B cell (primary cell): ENCODE measurements around the gene GALNT17. TPM values are rescaled to one million over a fixed set of nuclear protein-coding genes. Genes with fewer than 3 reads are reported as not detected.

Source experiments
- ATAC-seq: fragments of 200-7000 bp; cut with Tn5 transposase; one replicate; pipeline ENCODE4 v1.10.0; 2021; ENCODE audit warnings: low read depth, mild to moderate bottlenecking, moderate number of reproducible peaks, moderate library complexity
- CTCF ChIA-PET: fragments of 350-600 bp; sonication (Branson Sonifier 250); formaldehyde crosslinking; loops from one replicate; lab custom pipeline; 2021; ENCODE audit warnings: antibody characterized with exemption, inconsistent platforms; lab: Charles Lee
- POLR2A ChIA-PET: fragments of 350-600 bp; sonication (Branson Sonifier 250); formaldehyde crosslinking; loops from one replicate; lab custom pipeline; 2021; ENCODE audit warnings: antibody characterized with exemption; lab: Charles Lee
- DNase-seq: peaks from one replicate; pipeline ENCODE4 v3.0.0; 2013
- H2AFZ ChIP-seq: 2 replicates; pipeline ENCODE4 v1.6.1; 2012; ENCODE audit warnings: mild to moderate bottlenecking, low read depth, low read length; ENCODE audit not compliant: insufficient read depth, poor library complexity, severe bottlenecking
- H3K27ac ChIP-seq, 2 donors: 1 replicate in 1 of 2; 2 replicates in 1 of 2; pipeline ENCODE4 v1.5.1; 2012 to 2013; ENCODE audit warnings: low read length in 2 of 2, mild to moderate bottlenecking in 2 of 2, moderate library complexity in 1 of 2
- H3K27me3 ChIP-seq, 4 experiments: fragments of 200-600 bp in 1 of 4; sonication (generic) in 1 of 4; replicated peaks in 1 of 4; 1 replicate in 2 of 4; 2 replicates in 2 of 4; pipeline versions ENCODE4 v1.6.1 to v1.7.0; 2013 to 2016; ENCODE audit warnings: low read length in 3 of 4, mild to moderate bottlenecking in 2 of 4, mixed read lengths in 1 of 4, moderate library complexity in 1 of 4; ENCODE audit not compliant: insufficient read depth in 4 of 4, control insufficient read depth in 3 of 4; ENCODE audit errors: control extremely low read depth in 1 of 4
- H3K36me3 ChIP-seq, 2 experiments: replicated peaks in 1 of 2; 1 replicate in 1 of 2; 2 replicates in 1 of 2; pipeline versions ENCODE4 v1.6.1 to v1.7.1; 2013; ENCODE audit warnings: low read length in 1 of 2; ENCODE audit not compliant: insufficient read depth in 2 of 2, control insufficient read depth in 1 of 2; ENCODE audit errors: control extremely low read depth in 1 of 2, extremely low read depth in 1 of 2
- H3K4me1 ChIP-seq, 2 donors: fragments of 200-600 bp in 1 of 2; sonication (generic) in 1 of 2; 1 replicate in 1 of 2; 2 replicates in 1 of 2; pipeline versions ENCODE4 v1.5.1 to v1.6.1; 2013 to 2017; ENCODE audit warnings: low read length in 2 of 2; ENCODE audit not compliant: control insufficient read depth in 2 of 2, insufficient read depth in 2 of 2
- H3K4me2 ChIP-seq: replicated peaks from 2 replicates; pipeline ENCODE3; 2012; ENCODE audit warnings: mild to moderate bottlenecking, low read depth, low read length; ENCODE audit not compliant: poor library complexity, severe bottlenecking
- H3K4me3 ChIP-seq, 5 experiments: fragments of 200-600 bp in 1 of 5; sonication (generic) in 1 of 5; 1 replicate in 3 of 5; 2 replicates in 2 of 5; pipeline versions ENCODE4 v1.5.1 to v1.7.0; 2011 to 2016; ENCODE audit warnings: low read length in 4 of 5, mild to moderate bottlenecking in 4 of 5, low read depth in 2 of 5, control low read depth in 1 of 5, moderate library complexity in 1 of 5; ENCODE audit not compliant: insufficient read depth in 1 of 5; ENCODE audit errors: control extremely low read depth in 1 of 5, extremely low read depth in 1 of 5
- H3K79me2 ChIP-seq: fragments of 200-600 bp; sonication (generic); one replicate; pipeline ENCODE4 v1.6.0; 2016; ENCODE audit warnings: low read length; ENCODE audit not compliant: control insufficient read depth, insufficient read depth
- H3K9ac ChIP-seq: fragments of 200-600 bp; sonication (generic); 2 replicates; pipeline ENCODE4 v1.6.1; 2017; ENCODE audit warnings: mild to moderate bottlenecking, low read length, moderate library complexity
- H3K9me3 ChIP-seq, 3 donors: one replicate each; pipeline versions ENCODE4 v1.6.1 to v1.7.1; 2013; ENCODE audit warnings: low read length in 2 of 3; ENCODE audit not compliant: control insufficient read depth in 2 of 3, insufficient read depth in 1 of 3; ENCODE audit errors: control extremely low read depth in 1 of 3
- H4K20me1 ChIP-seq: 2 replicates; pipeline ENCODE4 v1.6.0; 2012; ENCODE audit warnings: mild to moderate bottlenecking, low read length; ENCODE audit not compliant: insufficient read depth, control insufficient read depth, poor library complexity, severe bottlenecking
- H3K27ac Mint-ChIP-seq: one replicate; pipeline ENCODE4 v1.8.0; 2021; ENCODE audit warnings: mixed read lengths
- H3K27me3 Mint-ChIP-seq: one replicate; pipeline ENCODE4 v1.8.0; 2021; ENCODE audit warnings: mixed read lengths
- H3K4me1 Mint-ChIP-seq: one replicate; pipeline ENCODE4 v1.8.0; 2021; ENCODE audit warnings: mixed read lengths
- H3K4me3 Mint-ChIP-seq: one replicate; pipeline ENCODE4 v1.8.0; 2021; ENCODE audit warnings: mixed read lengths
- H3K9me3 Mint-ChIP-seq: one replicate; pipeline ENCODE4 v1.8.0; 2022; ENCODE audit warnings: mixed read lengths; ENCODE audit not compliant: insufficient read depth
- EZH2 ChIP-seq: IDR thresholded peaks from 2 replicates; pipeline ENCODE4 v1.6.1; 2012; ENCODE audit warnings: borderline replicate concordance, low read depth, mild to moderate bottlenecking, moderate library complexity, low read length; ENCODE audit not compliant: insufficient read depth, poor library complexity, severe bottlenecking
- WGBS: methylation state at CpG from one replicate; pipeline ENCODE4 v1.1.5; 2013; ENCODE audit warnings: missing lambda C conversion rate; ENCODE audit not compliant: insufficient coverage; 5-methylcytosine and 5-hydroxymethylcytosine counted together
- intact Hi-C: fragments of 100-400 bp; cut with micrococcal nuclease; formaldehyde crosslinking; loops from one replicate; pipeline ENCODE4 v1.10.0; 2022
- polyA plus RNA-seq: library from polyadenylated mRNA; depleted of rRNA; stranded (reverse); fragments of >200 nt; gene quantifications from 2 replicates; pipeline ENCODE4 v1.2.3, GENCODE V29; 2012
- total RNA-seq, 2 donors: library from RNA; stranded (reverse); fragments of 120-200 nt in 1 of 2; gene quantifications; 1 replicate in 1 of 2; 2 replicates in 1 of 2; pipeline versions ENCODE4 v1.2.3 to v1.2.4, GENCODE V29; 2013 to 2022
- TF ChIP-seq, protein P1 (sequence below): fragments of 200-600 bp; IDR thresholded peaks from one replicate; pipeline ENCODE4 v1.8.0; 2022; ENCODE audit warnings: antibody characterized with exemption, mild to moderate bottlenecking

The GALNT17 gene
- total and polyA plus RNA-seq, 2 donors (not counting 1 experiment from before 2014, with no cell fraction given) = not detected

DNA sequence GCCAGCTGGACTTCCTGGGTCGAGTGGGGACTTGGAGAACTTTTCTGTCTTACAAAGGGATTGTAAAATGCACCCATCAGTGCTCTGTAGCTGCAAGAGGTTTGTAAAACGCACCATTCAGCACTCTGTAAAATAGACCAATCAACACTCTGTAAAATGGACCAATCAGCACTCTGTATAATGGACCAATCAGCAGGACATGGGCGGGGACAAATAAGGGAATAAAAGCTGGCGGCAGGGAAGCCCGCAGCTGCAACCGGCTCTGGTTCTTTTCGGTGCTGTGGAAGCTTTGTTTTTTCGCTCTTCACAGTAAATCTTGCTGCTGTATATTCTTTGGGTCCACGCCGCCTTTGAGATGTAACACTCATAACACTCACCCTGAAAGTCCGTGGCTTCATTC lies 151.9 kb downstream of the GALNT17 start:
- ATAC-seq (no peak), DNase-seq (no peak)
- Histone ChIP-seq H3K27ac (no peak overlapping the region), H3K9ac (no peak overlapping the region), H3K36me3 (no peaks in the 10 kb centered on the region), H4K20me1 (no peaks in the 10 kb centered on the region), H3K4me2 (no peak overlapping the region), H3K27me3 (no peaks in the 10 kb centered on the region), H2AFZ (no peak overlapping the region), H3K4me1 (no peaks in the 10 kb centered on the region), H3K4me3 (no peak overlapping the region), H3K79me2 (no peaks in the 10 kb centered on the region), H3K9me3 (peaks cover 0 to 10% (median 0%) of the 10 kb centered on the region in 3 donors)
- Mint-ChIP-seq H3K4me1 (no peaks in the 10 kb centered on the region), H3K9me3 (peaks cover 5% of the 10 kb centered on the region), H3K4me3 (no peak overlapping the region), H3K27ac (no peak overlapping the region), H3K27me3 (no peaks in the 10 kb centered on the region)
- CTCF ChIA-PET = no interaction called here
- POLR2A ChIA-PET = no interaction called here
- WGBS = 87% methylated on average over 9 of the region's 11 CpGs
- TF ChIP-seq, protein P1, sequence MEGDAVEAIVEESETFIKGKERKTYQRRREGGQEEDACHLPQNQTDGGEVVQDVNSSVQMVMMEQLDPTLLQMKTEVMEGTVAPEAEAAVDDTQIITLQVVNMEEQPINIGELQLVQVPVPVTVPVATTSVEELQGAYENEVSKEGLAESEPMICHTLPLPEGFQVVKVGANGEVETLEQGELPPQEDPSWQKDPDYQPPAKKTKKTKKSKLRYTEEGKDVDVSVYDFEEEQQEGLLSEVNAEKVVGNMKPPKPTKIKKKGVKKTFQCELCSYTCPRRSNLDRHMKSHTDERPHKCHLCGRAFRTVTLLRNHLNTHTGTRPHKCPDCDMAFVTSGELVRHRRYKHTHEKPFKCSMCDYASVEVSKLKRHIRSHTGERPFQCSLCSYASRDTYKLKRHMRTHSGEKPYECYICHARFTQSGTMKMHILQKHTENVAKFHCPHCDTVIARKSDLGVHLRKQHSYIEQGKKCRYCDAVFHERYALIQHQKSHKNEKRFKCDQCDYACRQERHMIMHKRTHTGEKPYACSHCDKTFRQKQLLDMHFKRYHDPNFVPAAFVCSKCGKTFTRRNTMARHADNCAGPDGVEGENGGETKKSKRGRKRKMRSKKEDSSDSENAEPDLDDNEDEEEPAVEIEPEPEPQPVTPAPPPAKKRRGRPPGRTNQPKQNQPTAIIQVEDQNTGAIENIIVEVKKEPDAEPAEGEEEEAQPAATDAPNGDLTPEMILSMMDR = no peak
- TF ChIP-seq EZH2 = no peak
- intact Hi-C loops = no loop called here

DNA sequence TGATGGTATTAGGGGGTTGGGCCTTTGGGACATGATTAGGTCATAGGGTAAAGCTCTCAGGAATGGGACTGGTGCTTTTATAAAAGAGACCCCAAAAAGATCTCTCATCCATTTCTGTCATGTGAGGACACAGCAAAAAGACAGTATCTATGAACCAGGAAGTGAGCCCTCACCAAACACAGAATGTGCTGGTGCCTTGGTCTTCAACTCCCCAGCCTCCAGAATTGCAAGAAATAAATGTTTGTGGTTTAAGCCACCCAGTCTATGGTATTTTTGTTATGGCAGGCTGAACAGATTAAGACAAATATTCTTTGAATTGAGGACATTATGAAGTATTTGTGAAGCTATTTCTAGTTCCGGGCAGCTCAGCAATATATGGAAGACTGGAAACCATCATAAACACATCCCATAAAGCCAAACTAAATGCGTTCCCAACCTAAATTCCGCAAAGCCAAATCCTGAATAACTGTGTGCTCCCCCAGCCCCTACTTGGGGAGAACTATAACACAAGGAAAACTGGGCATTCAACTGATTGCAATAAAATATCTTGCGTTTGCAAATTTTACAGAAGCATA lies 153.7 kb downstream of the GALNT17 start:
- no peaks in the 10 kb centered on the region for H3K27me3 ChIP-seq
- H3K9ac ChIP-seq = no peak overlapping the region
- no peaks in the 10 kb centered on the region for H3K79me2 ChIP-seq
- H3K4me3 Mint-ChIP-seq = no peak overlapping the region
- TF ChIP-seq EZH2 = no peak
- TF ChIP-seq, protein P1 = no peak
- ChIA-PET CTCF (no interaction called here), POLR2A (no interaction called here)
- H3K9me3 ChIP-seq = peaks cover 0 to 8% (median 0%) of the 10 kb centered on the region in 3 donors
- DNase-seq (no peak), ATAC-seq (no peak)
- no peaks in the 10 kb centered on the region for H4K20me1 ChIP-seq
- no peaks in the 10 kb centered on the region for H3K36me3 ChIP-seq
- no peaks in the 10 kb centered on the region for H3K4me1 Mint-ChIP-seq
- WGBS = 80% methylated on average over 1 of the region's 4 CpGs
- H3K4me1 ChIP-seq = no peaks in the 10 kb centered on the region
- H3K4me2 ChIP-seq = no peak overlapping the region
- no peak overlapping the region for H2AFZ ChIP-seq
- no peaks in the 10 kb centered on the region for H3K27me3 Mint-ChIP-seq
- no peak overlapping the region for H3K27ac Mint-ChIP-seq
- H3K9me3 Mint-ChIP-seq = peaks cover 4% of the 10 kb centered on the region
- intact Hi-C loops = no loop called here
- H3K4me3 ChIP-seq = no peak overlapping the region
- H3K27ac ChIP-seq = no peak overlapping the region
